Measurements from ENCODE around the gene BCL6.

The BCL6 gene

DNA sequence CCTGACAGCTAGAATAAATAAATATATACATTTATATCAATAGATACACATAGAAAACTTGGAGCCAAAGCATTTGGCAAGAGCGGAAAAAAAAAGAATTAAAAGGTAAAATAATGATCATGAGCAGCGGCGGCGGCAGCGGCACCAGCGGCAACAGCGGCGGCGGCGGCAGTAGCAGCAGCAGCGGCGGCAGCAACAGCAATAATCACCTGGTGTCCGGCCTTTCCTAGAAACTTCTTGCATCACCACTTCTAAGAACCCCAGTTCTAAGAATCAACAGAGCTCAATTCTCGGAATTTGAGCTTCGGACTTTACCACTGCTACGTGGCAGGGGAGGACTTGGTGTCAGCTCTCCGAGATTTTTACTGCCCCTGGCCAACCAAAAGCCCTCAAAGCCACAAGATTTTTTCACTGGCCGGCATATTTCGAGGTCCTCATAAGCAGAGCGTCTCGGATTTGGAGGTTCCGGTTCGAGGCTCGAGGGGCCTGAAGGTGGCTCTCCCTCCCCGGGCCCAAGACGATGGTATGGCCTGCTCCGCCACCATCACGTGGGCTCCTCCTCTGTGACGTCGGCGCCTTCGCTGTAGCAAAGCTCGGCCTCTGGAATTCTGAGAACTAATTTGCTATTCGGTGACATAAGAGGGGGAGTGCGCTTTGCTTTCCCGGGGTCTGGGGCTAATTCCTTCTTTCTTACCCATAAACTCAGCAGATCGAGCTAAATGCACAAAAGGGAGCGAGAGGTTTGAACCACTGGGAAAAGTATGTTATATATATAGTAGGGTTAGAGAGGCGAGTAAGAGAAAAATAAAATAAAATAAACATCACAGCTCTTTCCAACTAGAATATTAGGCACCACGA lies at the start of gene BCL6:
BCL6 (minus strand) TSS at position 268 of the 858 bp plus-strand sequence. CDS start 11,775 bp downstream, outside the sequence.
- peak; percentile 56 to 99 (median 88) for DNase-seq

DNA sequence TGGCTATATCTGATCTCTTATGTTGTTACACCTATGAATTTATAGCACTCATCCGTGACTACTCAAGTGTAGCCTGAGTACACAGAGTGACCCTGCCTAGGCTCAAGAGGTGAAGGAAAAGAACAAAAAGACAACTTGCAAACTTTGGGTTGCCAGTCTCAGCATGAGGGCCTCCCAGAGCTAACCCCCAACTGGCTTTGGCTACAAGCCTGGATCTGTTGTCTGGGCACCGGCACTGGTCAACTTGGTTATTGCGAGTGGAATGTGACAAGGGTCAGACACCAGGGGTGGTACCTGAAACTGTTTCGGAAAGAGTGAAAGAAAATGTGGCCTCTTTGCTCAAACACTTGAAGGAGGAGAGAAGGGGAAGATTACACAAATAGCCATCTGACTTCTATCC lies 49.5 kb upstream of the BCL6 start:
- no peak for DNase-seq

DNA sequence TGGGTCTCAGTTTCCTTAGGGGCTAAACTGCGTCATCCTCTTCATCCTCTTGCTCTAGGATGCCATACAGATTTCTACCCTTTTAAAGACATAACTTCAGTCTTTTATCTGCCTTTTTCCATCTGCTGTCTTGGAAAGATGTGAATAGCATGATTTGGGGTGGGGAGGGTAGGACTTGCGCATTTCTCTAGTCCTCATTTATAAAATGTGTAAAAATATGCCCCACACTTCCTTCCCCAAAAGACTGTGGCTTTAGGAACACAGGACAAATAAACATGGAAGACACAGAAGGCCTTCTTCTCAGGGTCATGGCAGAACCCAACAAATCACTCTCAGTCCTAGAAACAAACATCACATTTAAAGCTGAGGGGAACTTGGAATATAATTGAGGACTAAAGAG lies 48.4 kb upstream of the BCL6 start:
- DNase-seq = no peak

DNA sequence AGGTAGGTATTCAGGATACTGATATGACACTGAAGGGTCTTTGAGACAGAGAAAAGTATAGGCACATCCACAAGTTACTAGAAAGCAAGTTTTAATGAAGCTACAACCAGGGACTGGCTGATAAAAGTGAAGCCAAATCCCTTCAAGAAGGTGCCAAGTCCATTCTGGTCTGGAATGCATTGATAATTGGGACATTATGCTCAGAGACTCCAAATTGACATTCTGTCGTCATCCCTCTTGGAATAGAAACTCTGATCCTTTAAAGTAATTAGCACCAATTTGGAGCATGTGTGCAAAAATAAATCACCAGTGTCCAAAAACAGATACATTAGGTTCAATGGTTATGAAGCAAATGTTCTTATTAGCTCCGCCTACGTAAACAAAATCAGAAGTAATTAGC lies 47.3 kb upstream of the BCL6 start:
- no peak for DNase-seq

DNA sequence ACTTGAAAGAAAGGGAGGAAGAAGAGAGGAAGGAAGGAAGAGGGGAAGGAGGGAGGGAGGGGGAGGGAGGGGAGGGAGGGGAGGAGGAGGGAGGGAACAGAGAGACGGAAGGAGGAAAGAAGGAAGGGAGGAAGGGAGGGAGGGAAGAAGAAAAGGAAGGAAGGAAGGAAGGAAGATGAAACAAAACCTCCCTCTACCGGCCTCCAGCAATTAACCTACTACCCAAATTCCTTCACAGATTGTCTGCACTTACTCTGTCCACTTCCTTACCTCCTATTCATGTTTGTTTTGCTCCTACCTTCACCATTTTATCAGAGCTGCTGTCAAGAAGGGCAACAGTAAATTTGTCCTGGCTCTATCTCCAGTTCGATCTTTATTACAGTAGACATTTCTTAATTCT lies 44.6 kb upstream of the BCL6 start:
- DNase-seq = no peak

DNA sequence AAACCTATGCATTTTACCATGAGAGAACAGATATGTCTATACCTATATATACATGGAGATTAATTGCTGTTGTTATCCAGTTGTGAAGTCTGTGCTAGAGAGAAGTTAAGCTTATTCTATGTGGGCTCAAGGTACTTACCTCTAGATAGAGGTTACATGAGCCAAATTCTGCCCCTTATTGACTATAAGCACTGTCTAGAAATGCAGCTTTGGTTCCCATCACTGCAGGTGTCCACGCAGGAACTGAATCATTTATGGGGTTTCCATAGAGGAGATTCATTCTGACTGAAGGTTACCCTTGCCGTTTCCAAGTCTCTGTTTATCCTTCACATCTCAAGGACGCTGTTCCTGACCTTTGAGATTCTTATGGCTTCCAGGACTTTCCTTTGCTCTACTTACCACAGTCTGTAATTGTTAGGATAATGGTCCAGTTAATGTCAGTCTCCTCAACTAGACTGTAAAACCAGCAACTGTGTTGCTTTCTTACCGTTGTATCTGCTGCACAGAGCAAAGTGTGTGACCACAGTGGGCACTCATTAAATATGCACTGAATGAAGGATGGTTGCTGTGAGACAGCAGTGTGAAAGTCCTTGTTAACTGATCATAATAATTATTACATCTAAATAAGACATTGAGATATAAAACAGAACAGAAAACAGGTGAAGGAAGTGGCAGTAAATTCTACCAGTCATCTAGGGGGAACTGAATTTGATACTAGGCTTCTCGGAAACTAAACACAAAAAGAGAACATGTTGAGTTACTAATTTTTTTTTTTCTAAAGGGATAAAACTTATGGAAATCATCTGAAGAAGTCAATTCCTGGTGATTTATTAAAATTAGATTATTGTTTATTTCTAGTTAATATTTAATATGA lies 44.0 kb upstream of the BCL6 start:
- DNase-seq = no peak

DNA sequence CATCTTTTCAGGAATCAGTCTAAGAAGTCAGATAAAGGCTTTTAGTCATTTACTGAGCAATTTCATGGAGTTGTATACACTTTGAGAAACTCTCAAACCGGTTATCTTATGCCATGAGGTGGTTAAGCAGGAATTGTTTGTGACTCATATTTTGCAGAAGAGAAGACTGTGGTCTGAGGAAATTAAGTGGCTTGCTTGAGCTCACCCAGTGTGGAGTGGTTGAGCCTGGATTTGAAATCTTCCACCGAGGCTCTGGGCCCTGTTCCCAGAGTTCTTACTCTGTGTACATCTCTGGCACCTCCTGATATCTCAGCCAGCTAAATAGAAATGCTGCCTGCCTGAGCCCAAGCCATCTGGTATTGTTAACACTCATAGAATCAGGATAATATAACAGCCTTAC lies 37.8 kb upstream of the BCL6 start:
- DNase-seq = no peak

DNA sequence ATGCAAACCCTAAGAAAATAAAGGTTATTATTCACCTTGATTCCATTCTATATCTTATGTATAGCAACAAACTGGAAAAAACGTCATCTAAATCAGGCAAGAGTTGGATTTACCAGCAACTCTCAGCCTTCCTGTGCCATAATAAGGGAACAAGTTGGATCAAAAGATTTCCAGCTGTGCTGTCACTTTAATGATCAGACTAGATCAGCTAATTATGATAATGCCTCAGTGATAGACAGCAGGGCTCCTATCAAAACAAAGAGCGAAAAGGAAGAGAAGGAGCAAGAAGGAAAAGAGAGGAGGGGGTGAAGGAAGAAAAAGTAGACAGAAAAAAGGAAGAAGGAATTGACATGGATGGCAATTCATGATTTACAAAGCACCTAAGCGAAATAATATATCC lies 36.7 kb upstream of the BCL6 start:
- no peak for DNase-seq

DNA sequence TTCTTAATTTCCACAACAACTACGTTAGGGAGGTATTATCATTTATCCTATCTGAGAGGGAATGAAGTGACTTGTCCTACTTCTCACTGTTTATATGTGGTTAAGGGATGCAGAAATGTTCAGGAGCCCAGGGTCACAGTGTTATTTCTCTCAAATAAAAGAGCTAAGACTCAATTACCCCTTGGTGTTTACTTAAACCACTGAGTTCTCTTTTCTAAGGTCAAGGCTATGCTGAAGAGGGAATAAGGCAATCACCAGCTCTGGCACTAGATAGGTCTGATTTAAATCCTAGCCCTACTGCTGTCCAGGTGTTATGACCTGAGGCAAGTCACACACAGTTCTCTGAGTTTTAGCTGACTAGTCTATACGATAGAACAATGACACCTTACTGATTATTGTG lies 35.7 kb upstream of the BCL6 start:
- no peak for DNase-seq

DNA sequence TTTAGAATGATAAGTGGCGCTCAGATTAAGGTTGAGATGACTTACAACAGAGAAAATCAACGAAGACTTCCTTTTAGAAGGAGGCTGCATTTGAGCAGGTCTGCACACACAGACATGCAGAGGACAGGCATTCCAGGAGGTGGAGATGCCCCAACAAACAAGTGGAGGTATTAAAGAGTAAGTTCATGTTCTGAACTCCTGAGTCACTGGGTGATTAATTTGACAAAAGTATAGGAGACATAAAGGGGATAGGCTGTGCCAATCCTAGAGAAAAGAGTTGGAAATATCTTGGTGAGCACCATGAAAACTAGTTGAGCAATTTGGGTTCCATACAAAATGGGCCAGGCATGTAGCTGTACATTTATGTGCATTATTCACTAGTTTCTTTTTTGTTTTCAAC lies 33.5 kb upstream of the BCL6 start:
- no peak for DNase-seq

DNA sequence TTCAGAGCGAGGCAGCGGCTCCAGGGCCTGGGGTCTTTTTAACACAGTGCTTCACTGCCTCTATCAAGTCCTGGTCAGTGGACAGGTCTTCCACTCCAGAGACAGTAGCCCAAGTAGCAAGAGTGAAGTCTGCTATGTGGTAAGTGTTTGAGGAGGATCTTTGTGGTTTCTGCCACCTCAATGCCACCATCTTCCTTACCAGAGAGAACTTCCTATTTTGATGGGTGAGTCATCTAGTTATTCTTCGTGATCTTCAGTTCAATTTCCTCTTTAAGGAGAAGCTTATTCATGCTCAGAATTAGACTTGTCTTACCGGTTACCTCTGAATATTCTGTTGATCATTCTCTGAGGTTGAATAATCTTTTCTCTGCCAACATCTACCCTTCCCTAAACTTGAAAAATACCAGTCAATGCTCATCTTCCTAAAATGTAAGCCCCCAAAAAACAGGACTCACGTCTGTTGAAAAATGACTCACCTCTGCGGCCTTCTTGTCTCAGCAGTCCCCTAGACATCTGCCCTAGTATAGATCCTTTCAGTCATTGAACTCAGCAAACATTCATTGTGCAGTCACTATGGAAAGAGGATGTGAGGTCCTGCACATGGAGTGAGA lies 32.2 kb upstream of the BCL6 start:
- DNase-seq = no peak

DNA sequence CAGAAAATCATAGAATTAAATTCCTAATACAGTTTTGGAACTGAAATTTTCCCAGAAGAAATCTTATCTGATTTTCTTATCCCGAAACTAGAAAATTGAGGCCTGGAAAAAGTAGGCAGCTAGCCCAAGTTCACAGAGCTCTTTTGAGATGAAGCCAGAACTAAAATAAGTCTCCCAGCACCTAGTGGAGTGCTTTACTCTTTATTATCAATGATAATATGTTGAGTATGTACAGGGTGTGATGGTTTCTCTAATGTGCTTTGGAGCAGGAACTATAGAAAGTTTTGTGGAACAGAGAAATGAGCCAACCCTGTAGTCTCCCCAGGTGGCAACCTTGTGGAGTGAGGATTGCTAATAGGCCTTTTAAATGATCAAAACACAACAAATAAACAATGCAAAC lies 30.3 kb upstream of the BCL6 start:
- no peak for DNase-seq

DNA sequence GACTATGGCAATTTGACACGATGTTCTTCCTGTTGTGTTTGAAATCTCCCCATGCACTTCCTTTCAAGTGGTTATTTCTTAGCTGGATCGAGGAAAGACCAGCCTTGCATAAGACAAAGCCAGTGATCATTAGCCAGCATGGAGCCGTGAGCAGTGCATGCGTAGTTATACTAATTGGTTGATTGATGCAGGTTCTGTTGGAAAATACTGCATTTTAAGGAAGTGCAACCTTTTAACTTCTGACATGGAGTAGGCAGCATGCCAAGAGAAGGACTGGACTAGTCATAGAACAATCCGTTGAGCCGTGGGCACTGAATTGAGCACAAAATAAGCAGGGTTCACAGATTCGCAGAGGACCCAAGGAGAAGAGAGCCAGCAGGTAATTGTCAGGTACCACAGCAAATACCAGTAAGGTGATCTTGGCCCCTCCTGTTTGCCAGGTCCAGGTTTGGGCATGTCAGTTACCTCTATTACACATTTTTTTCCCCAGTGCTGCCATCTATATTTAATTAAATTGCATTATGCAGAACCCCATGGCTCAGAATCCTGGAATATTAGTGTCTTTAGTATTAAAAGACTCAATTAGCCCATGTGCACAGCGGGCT lies 29.0 kb upstream of the BCL6 start:
- peak in 1 of 56 donors; percentile 14 for DNase-seq

DNA sequence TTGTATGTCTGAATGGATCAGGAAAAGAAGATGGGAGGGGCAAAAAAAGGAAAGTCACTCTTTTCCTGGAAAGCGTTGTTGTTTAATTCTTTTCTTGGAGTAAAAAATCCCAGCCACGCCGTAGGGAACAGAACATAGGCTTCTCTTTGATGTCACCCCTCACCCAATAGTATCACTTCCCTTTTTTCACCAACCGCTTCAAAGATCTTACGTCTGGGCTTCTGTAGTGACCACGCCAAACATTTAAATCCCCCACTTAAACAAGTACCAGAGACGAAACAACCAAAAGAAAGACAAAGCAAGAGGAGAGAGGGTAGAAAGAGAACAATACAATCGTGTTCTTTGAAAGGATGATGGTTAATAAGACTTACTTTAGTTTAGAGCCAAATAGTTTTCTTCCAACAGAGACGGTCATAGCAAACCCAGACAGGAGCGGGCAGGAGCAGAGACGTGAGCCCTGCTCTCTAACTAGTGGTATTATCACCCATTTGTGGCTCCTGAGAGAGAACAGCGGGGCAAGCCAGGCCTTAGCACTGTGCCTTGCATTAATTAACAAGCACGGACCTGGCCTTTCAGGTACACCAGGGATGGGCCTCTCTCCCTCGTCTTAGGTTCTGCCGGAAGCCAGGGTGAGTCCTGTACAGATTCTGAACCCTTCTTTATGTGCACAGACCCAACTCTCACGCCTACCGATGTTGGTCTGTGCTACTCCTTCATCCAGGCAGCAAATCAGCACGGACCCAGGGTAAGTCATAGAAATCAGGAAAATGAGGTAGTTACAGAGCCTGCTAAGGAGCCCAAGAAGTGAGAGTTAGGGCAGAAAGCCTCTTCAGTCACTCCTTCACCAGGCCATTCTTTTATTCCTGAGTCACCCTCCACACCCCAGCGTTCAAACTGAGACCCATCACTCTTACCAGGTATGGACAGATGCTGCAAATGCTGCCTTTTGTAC lies 28.2 kb upstream of the BCL6 start:
- DNase-seq = no peak

DNA sequence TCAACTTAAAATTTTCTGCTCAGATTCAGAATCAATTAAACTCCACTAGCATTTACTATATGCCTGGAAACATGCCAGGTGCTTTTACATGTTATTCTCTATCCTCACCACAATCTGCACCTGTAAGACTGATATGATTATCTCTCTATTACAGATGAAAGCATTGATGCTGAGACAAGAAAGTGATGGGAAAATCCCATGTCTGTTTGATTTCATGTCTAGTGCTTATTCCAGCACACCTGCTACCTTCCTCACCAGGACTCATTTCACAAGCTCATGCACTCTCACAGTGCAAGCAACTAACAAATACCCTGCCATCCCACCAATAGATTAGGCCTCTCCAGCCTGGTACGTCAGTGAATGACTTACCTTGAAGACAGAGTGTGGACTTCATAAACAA lies 25.0 kb upstream of the BCL6 start:
- DNase-seq = no peak

DNA sequence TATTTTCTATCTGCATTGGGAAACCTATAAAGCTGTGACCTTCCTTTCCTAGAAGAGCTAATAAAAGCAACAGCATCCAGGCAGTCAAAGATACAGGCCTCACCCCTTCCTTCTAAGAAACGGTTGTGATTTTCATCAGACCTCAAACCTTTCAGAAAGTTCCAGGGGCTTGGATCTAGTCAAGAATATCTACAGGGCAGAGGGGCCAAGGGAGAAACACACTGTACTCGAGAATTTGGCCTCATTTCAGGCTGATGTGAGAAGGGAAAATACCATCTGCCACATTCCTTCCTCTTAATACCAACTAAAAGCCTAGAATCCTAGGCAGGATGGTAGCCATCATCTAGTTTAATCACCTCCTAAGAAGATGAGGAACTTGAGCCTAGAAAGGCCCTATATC lies 24.5 kb upstream of the BCL6 start:
- DNase-seq = no peak

DNA sequence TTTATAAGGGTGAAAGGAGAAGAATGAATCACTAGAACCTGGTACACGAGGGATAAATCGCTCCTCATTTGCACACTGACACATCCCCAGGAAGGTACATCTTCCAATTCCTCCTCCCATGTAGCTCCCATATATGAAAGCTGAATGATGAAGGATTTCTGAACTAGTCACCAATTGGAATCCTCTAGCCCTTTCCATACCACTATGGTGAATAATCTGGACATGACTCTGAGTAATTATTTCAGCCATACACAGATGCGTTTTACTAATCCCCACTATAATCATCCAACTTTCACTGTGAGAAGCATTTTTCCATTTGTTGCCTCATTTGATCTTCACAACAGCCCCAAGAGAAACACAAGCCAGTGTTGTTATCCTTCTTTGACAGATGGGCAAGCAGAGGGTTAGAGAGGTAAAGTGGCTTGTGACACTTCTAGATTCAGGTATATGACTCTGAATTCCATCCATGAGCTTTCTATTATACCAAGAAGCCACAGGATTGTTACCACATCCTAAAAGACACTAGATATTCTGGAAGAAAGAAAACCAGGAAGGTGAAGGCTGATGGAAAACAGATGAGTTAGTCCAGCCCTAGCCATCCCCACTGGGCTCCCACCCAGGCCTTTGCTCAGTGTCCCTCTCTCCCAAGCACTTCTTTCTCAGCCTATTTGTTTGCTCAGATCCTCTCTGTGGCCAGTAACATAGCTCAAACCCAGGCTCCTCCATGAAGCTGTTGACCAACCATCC lies 22.2 kb upstream of the BCL6 start:
- no peak for DNase-seq

DNA sequence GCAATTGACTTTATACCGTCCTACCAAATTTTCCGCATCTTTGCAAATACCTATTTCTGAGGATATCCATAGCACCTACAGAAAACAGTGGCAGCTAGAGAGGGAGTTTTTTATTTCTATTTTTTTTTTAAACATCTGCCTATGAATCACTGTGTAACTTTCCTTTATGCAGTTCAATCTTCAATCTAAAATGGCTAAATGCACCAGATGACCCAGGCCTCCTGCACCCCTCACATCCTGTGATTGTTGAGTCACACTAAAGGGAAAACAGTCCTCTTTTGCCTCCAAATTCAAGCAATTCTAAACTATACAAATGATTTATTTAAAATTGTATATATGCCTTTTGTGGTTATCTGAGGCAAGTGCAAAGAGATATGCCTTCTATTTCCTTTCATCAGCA lies 20.1 kb upstream of the BCL6 start:
- no peak for DNase-seq

DNA sequence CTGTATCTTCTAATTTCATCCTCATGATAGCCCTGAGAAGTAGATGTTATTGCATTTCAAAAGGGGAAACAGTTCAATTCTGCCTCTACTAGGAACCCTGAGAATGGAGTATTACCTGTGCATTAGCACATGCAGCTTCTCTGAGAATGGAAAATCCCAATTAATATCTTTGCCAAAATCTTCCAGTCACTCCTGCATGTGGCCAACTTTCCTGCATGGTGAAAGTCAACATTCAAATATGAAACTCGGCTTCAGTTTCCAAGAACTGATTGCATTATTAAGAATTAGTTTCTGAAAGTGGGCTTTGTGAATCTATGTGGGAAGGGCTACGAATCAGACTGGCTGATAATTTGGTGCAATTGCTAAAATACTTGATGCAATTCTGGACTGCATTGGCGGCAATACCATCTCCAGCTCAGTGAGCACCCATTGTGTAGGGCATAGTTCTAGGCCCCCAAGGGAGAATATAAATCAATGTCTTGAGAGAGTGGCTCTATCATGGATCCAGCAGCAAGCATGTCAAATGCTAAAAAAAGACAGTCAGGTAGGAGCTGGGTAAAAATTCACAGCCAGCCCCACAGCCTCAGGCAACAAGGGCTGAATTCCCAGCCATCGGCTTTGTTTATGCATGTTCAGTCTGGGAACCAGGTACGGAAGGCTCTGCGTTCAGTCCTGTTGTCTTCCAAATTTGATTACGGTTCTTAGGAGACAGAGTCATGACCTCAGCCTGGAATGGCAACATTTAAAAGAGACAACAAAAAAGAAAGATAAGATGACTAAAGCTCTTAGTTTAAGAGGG lies 18.8 kb upstream of the BCL6 start:
- DNase-seq = no peak

All from amygdala (tissue), 56 donors.